ENCODE results near the gene PHF20. TPM values are rescaled to one million over a fixed set of nuclear protein-coding genes. Genes with fewer than 3 reads are reported as not detected.

The PHF20 gene
- total RNA-seq, 1 experiment from 2014 or later = 56.7 TPM

DNA sequence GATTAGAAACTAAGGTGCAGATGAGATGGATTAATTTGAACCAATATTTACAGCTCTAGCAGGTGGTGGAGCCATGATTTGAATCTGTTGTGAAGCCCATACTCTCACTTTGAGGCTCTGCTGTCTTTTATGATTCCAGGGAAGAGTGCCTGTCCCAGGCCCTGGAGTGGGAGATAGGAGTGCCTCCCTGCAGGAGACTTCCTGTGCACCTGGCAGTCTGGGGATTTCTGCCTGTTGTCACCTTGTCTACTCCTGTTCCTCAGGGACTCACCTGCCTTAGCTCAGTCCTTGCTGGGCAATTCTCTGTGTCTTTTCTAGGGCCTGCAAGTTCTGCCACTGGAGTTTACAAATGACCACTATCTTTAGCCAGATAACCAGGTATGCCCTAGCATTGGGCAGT is 136.2 kb downstream of the PHF20 start:
- no TSS peak for BruUV-seq (replicated peaks)
- CTCF ChIA-PET = interaction anchor here (0.6 kb wide), 1 partner anchor 99 kb away, joined by 3 read pairs; no protein-coding TSS in a partner anchor
- Mint-ChIP-seq H3K9me3 (ENCODE audit: low read depth, unreplicated experiment) (no peaks in the 10 kb centered on the region), H3K4me3 (ENCODE audit: low read depth, unreplicated experiment) (no peak overlapping the region), H3K4me1 (ENCODE audit: low read depth, unreplicated experiment) (no peaks in the 10 kb centered on the region), H3K27ac (ENCODE audit: unreplicated experiment) (no peak overlapping the region), H3K27me3 (ENCODE audit: unreplicated experiment) (no peaks in the 10 kb centered on the region), H3K36me3 (ENCODE audit: insufficient read depth, unreplicated experiment) (peaks cover 3% of the 10 kb centered on the region)
- TF ChIP-seq, protein P1, sequence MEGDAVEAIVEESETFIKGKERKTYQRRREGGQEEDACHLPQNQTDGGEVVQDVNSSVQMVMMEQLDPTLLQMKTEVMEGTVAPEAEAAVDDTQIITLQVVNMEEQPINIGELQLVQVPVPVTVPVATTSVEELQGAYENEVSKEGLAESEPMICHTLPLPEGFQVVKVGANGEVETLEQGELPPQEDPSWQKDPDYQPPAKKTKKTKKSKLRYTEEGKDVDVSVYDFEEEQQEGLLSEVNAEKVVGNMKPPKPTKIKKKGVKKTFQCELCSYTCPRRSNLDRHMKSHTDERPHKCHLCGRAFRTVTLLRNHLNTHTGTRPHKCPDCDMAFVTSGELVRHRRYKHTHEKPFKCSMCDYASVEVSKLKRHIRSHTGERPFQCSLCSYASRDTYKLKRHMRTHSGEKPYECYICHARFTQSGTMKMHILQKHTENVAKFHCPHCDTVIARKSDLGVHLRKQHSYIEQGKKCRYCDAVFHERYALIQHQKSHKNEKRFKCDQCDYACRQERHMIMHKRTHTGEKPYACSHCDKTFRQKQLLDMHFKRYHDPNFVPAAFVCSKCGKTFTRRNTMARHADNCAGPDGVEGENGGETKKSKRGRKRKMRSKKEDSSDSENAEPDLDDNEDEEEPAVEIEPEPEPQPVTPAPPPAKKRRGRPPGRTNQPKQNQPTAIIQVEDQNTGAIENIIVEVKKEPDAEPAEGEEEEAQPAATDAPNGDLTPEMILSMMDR (IDR thresholded peaks at IDR 0.05; ENCODE audit: unreplicated experiment) = no peak
- DNase-seq = no peak
- intact Hi-C loops (cut with micrococcal nuclease; ENCODE audit: unreplicated experiment) = no loop called here

DNA sequence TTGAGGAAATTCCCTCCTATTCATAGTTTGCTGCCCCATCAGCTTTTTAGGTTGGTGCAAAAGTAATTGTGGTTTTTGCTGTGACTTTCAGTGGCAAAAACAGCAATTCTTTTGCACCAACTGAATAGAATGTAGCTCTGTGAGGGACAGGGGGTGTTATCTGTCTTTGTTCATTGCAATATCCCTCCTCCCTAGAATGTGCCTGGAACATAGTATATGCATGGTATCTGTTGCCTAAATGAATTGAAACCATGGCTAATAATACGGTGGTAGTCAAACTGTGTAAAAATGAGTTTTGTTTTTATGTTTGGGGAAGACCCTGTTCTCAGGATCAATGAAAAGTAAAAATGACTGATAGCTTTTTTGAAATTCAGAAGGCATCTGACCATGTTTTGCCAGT is 137.4 kb downstream of the PHF20 start:
- DNase-seq = no peak
- intact Hi-C loops (cut with micrococcal nuclease; ENCODE audit: unreplicated experiment) = no loop called here
- H3K4me3 Mint-ChIP-seq (ENCODE audit: low read depth, unreplicated experiment) = no peak overlapping the region
- H3K4me1 Mint-ChIP-seq (ENCODE audit: low read depth, unreplicated experiment) = no peaks in the 10 kb centered on the region
- H3K36me3 Mint-ChIP-seq (ENCODE audit: insufficient read depth, unreplicated experiment) = peaks cover 9% of the 10 kb centered on the region
- no peaks in the 10 kb centered on the region for H3K9me3 Mint-ChIP-seq (ENCODE audit: low read depth, unreplicated experiment)
- TF ChIP-seq, protein P1 (IDR thresholded peaks at IDR 0.05; ENCODE audit: unreplicated experiment) = no peak
- CTCF ChIA-PET = no interaction called here
- H3K27ac Mint-ChIP-seq (ENCODE audit: unreplicated experiment) = no peak overlapping the region
- BruUV-seq (replicated peaks) = no TSS peak
- no peaks in the 10 kb centered on the region for H3K27me3 Mint-ChIP-seq (ENCODE audit: unreplicated experiment)

DNA sequence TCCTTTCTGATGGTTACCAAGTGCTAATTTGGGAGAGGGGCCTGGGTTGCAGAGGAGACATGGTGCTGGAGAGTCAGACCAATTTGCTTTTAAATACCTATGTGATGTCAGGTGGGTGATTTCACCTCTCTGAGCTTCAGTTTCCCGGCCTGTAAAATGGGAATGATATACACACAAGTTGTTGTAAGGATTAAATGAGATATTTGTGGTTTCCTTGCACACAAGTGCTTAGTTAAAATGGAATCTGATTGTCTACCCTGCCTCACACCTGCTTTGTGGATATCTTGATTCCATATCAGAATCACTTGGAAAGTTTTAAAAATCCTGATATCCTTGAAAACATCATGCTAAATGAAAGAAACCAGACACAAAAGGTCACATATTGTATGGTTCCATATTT is 138.0 kb downstream of the PHF20 start:
- no peak for DNase-seq
- peaks cover 14% of the 10 kb centered on the region for H3K36me3 Mint-ChIP-seq (ENCODE audit: insufficient read depth, unreplicated experiment)
- intact Hi-C loops (cut with micrococcal nuclease; ENCODE audit: unreplicated experiment) = no loop called here
- H3K4me3 Mint-ChIP-seq (ENCODE audit: low read depth, unreplicated experiment) = no peak overlapping the region
- H3K27ac Mint-ChIP-seq (ENCODE audit: unreplicated experiment) = no peak overlapping the region
- no peaks in the 10 kb centered on the region for H3K4me1 Mint-ChIP-seq (ENCODE audit: low read depth, unreplicated experiment)
- CTCF ChIA-PET = no interaction called here
- H3K9me3 Mint-ChIP-seq (ENCODE audit: low read depth, unreplicated experiment) = no peaks in the 10 kb centered on the region
- TF ChIP-seq, protein P1 (IDR thresholded peaks at IDR 0.05; ENCODE audit: unreplicated experiment) = no peak
- H3K27me3 Mint-ChIP-seq (ENCODE audit: unreplicated experiment) = no peaks in the 10 kb centered on the region
- BruUV-seq (replicated peaks) = no TSS peak

DNA sequence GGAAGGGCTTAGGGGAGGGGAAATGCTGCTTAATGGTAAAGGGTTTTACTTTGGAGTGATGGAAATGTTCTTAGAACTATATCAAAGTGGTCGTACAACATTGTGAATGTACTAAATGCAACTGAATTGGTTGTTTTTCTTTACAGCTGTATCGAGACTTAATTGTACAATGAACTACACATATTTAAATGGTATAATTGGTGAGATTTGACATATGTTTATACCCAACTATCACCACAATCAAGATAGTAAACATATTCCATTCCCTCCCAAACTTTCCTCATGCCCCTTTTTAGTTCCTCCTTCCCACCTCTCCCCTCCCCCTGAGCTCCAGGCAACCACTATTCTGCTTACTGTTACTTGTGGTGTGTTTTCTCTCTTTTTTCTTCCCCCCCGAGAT is 138.4 kb downstream of the PHF20 start:
- BruUV-seq (replicated peaks) = no TSS peak

More for the DNA sequence above, 138.4 kb downstream of the PHF20 start:
- TF ChIP-seq, protein P1 (IDR thresholded peaks at IDR 0.05; ENCODE audit: unreplicated experiment) = no peak
- Mint-ChIP-seq H3K4me3 (ENCODE audit: low read depth, unreplicated experiment) (no peak overlapping the region), H3K4me1 (ENCODE audit: low read depth, unreplicated experiment) (no peaks in the 10 kb centered on the region), H3K9me3 (ENCODE audit: low read depth, unreplicated experiment) (no peaks in the 10 kb centered on the region), H3K27ac (ENCODE audit: unreplicated experiment) (no peak overlapping the region), H3K27me3 (ENCODE audit: unreplicated experiment) (no peaks in the 10 kb centered on the region), H3K36me3 (ENCODE audit: insufficient read depth, unreplicated experiment) (peaks cover 14% of the 10 kb centered on the region)
- intact Hi-C loops (cut with micrococcal nuclease; ENCODE audit: unreplicated experiment) = no loop called here
- no peak for DNase-seq
- CTCF ChIA-PET = no interaction called here
